ENCODE data around the gene ABCG2.

Gene ABCG2

DNA sequence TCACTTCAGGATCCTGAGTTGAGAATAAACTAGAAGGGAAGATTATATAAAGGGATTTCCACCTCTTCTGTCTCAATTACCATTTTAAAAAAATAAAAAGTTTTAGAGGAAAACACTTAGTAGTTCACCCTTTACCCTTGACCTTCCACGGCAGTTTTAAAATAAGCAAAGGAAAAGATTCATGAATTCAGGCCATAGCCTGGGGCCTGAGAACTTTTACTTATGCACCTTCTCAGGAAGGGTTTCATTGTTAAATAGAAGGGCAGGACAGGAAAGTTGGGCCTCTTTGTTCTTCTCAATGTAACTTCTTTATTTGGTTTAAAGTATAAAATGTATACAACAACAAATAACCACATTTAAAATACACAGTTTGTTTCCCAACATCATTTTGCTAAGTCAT, 96.1 kb downstream of the ABCG2 start (continued):
- TF ChIP-seq, protein P1, sequence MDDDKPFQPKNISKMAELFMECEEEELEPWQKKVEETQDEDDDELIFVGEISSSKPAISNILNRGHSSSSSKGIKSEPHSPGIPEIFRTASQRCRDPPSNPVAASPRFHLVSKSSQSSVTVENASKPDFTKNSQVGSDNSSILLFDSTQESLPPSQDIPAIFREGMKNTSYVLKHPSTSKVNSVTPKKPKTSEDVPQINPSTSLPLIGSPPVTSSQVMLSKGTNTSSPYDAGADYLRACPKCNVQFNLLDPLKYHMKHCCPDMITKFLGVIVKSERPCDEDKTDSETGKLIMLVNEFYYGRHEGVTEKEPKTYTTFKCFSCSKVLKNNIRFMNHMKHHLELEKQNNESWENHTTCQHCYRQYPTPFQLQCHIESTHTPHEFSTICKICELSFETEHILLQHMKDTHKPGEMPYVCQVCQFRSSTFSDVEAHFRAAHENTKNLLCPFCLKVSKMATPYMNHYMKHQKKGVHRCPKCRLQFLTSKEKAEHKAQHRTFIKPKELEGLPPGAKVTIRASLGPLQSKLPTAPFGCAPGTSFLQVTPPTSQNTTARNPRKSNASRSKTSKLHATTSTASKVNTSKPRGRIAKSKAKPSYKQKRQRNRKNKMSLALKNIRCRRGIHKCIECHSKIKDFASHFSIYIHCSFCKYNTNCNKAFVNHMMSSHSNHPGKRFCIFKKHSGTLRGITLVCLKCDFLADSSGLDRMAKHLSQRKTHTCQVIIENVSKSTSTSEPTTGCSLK (tag by site-specific recombination; IDR thresholded peaks at IDR 0.05) = no peak
- no peak for TF ChIP-seq ZNF585B (tag by site-specific recombination; IDR thresholded peaks at IDR 0.05)
- TF ChIP-seq SCRT2 (tag by site-specific recombination; IDR thresholded peaks at IDR 0.05) = no peak
- no peak for TF ChIP-seq MEIS1 (CRISPR knock-in tag; IDR thresholded peaks at IDR 0.05; ENCODE audit: borderline replicate concordance)
- TF ChIP-seq ZNF16 (tag by site-specific recombination; IDR thresholded peaks at IDR 0.05; ENCODE audit: low read depth) = no peak

DNA sequence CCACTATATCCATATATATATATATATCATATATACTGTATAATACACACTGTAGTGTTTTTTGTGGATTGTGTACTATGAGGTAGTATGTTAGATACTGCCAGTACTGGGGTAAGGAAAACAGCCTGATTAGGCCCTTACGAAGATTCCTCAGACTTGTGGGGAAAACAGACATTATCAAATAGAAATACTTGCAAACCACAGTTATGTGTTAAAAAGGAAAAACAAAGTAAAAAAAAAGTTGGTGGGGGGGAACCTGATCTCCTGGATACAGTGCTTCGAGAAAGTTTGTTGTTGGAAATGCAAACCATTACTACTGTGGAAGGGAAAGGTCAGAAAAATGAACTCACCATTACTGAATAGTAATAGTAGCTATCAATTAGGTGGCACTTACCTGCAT, 98.0 kb downstream of the ABCG2 start:
- Histone ChIP-seq H3K36me3 (ENCODE audit: control insufficient read depth in 2 of 2, insufficient read depth in 1 of 2, low read length in 2 of 2) (peaks cover 11 to 66% of the 10 kb centered on the region in 2 experiments; a peak in 2 of 3 replicates), H3K4me1 (ENCODE audit: control insufficient read depth, insufficient read depth, low read length) (no peaks in the 10 kb centered on the region), H3K9me3 (ENCODE audit: control insufficient read depth, insufficient read depth, low read depth, low read length) (no peaks in the 10 kb centered on the region), H3K4me3 (ENCODE audit: low read depth, low read length) (no peak overlapping the region), H3K27ac (ENCODE audit: extremely low read depth, low read depth, low read length) (no peak overlapping the region)
- TF ChIP-seq ZSCAN30 (tag by site-specific recombination; IDR thresholded peaks at IDR 0.05) (no peak), ZNF571 (tag by site-specific recombination; IDR thresholded peaks at IDR 0.05) (no peak), BCL11B (tag by site-specific recombination; IDR thresholded peaks at IDR 0.05; ENCODE audit: low read depth) (no peak), ZNF624 (tag by site-specific recombination; IDR thresholded peaks at IDR 0.05) (no peak), SCRT1 (tag by site-specific recombination; IDR thresholded peaks at IDR 0.05; ENCODE audit: borderline replicate concordance) (no peak), ZNF510 (tag by site-specific recombination; IDR thresholded peaks at IDR 0.05; ENCODE audit: insufficient replicate concordance) (no peak), ZIC2 (tag by site-specific recombination; IDR thresholded peaks at IDR 0.05) (no peak), EGR2 (tag by site-specific recombination; IDR thresholded peaks at IDR 0.05; ENCODE audit: low read depth) (no peak), HOXC10 (CRISPR knock-in tag; IDR thresholded peaks at IDR 0.05) (no peak), SP7 (tag by site-specific recombination; IDR thresholded peaks at IDR 0.05) (no peak), ZNF544 (tag by site-specific recombination; IDR thresholded peaks at IDR 0.05) (no peak)
- TF ChIP-seq, protein P2, sequence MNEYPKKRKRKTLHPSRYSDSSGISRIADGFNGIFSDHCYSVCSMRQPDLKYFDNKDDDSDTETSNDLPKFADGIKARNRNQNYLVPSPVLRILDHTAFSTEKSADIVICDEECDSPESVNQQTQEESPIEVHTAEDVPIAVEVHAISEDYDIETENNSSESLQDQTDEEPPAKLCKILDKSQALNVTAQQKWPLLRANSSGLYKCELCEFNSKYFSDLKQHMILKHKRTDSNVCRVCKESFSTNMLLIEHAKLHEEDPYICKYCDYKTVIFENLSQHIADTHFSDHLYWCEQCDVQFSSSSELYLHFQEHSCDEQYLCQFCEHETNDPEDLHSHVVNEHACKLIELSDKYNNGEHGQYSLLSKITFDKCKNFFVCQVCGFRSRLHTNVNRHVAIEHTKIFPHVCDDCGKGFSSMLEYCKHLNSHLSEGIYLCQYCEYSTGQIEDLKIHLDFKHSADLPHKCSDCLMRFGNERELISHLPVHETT (tag by site-specific recombination; IDR thresholded peaks at IDR 0.05) = no peak
- ChIA-PET CTCF (interaction anchor here (1.0 to 1.3 kb wide), 2 partner anchors 9 to 152 kb away, joined by 3 to 4 read pairs; no protein-coding TSS in a partner anchor), POLR2A (no interaction called here)

DNA sequence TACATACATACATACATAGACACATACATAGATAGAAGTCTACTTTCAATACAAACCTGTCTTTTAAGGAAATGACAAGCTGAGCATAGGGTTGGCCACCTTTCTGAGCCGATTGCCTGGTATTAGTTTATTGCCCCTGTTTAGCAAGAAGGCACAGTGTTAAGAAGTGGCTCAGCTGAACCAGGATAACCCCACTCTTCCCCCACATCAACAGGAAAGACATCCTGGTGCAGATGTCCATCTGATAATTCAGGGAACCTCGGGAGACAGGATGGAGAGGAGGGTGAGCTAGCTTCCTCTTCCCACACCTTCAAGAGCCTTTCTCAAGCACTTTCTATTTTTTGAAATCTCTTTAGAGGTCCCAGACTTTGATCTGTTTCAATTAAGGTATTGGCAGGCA, 98.7 kb downstream of the ABCG2 start:
- H3K27ac ChIP-seq (ENCODE audit: extremely low read depth, low read depth, low read length) = no peak overlapping the region
- peaks cover 14 to 64% of the 10 kb centered on the region in 2 experiments; a peak in 2 of 3 replicates for H3K36me3 ChIP-seq (ENCODE audit: control insufficient read depth in 2 of 2, insufficient read depth in 1 of 2, low read length in 2 of 2)
- no peaks in the 10 kb centered on the region for H3K4me1 ChIP-seq (ENCODE audit: control insufficient read depth, insufficient read depth, low read length)
- POLR2A ChIA-PET = no interaction called here
- H3K4me3 ChIP-seq (ENCODE audit: low read depth, low read length) = no peak overlapping the region
- no peaks in the 10 kb centered on the region for H3K9me3 ChIP-seq (ENCODE audit: control insufficient read depth, insufficient read depth, low read depth, low read length)
- CTCF ChIA-PET = interaction anchor here (0.7 to 1.3 kb wide), 2 partner anchors 152 kb away, joined by 4 read pairs; no protein-coding TSS in a partner anchor
- TF ChIP-seq, protein P3, sequence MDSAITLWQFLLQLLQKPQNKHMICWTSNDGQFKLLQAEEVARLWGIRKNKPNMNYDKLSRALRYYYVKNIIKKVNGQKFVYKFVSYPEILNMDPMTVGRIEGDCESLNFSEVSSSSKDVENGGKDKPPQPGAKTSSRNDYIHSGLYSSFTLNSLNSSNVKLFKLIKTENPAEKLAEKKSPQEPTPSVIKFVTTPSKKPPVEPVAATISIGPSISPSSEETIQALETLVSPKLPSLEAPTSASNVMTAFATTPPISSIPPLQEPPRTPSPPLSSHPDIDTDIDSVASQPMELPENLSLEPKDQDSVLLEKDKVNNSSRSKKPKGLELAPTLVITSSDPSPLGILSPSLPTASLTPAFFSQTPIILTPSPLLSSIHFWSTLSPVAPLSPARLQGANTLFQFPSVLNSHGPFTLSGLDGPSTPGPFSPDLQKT (IDR thresholded peaks at IDR 0.05; ENCODE audit: borderline replicate concordance, low read depth, low read length) = no peak
- TF ChIP-seq ZNF701 (tag by site-specific recombination; IDR thresholded peaks at IDR 0.05) (no peak), ZNF670 (tag by site-specific recombination; IDR thresholded peaks at IDR 0.05; ENCODE audit: low read depth) (no peak), ZNF311 (tag by site-specific recombination; IDR thresholded peaks at IDR 0.05; ENCODE audit: borderline replicate concordance) (no peak), ZNF610 (tag by site-specific recombination; IDR thresholded peaks at IDR 0.05; ENCODE audit: borderline replicate concordance) (no peak)
- TF ChIP-seq, protein P4, sequence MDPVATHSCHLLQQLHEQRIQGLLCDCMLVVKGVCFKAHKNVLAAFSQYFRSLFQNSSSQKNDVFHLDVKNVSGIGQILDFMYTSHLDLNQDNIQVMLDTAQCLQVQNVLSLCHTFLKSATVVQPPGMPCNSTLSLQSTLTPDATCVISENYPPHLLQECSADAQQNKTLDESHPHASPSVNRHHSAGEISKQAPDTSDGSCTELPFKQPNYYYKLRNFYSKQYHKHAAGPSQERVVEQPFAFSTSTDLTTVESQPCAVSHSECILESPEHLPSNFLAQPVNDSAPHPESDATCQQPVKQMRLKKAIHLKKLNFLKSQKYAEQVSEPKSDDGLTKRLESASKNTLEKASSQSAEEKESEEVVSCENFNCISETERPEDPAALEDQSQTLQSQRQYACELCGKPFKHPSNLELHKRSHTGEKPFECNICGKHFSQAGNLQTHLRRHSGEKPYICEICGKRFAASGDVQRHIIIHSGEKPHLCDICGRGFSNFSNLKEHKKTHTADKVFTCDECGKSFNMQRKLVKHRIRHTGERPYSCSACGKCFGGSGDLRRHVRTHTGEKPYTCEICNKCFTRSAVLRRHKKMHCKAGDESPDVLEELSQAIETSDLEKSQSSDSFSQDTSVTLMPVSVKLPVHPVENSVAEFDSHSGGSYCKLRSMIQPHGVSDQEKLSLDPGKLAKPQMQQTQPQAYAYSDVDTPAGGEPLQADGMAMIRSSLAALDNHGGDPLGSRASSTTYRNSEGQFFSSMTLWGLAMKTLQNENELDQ (tag by site-specific recombination; IDR thresholded peaks at IDR 0.05; ENCODE audit: low read depth) = no peak
- TF ChIP-seq, protein P5, sequence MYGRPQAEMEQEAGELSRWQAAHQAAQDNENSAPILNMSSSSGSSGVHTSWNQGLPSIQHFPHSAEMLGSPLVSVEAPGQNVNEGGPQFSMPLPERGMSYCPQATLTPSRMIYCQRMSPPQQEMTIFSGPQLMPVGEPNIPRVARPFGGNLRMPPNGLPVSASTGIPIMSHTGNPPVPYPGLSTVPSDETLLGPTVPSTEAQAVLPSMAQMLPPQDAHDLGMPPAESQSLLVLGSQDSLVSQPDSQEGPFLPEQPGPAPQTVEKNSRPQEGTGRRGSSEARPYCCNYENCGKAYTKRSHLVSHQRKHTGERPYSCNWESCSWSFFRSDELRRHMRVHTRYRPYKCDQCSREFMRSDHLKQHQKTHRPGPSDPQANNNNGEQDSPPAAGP (tag by site-specific recombination; IDR thresholded peaks at IDR 0.05) = no peak
- TF ChIP-seq, protein P6, sequence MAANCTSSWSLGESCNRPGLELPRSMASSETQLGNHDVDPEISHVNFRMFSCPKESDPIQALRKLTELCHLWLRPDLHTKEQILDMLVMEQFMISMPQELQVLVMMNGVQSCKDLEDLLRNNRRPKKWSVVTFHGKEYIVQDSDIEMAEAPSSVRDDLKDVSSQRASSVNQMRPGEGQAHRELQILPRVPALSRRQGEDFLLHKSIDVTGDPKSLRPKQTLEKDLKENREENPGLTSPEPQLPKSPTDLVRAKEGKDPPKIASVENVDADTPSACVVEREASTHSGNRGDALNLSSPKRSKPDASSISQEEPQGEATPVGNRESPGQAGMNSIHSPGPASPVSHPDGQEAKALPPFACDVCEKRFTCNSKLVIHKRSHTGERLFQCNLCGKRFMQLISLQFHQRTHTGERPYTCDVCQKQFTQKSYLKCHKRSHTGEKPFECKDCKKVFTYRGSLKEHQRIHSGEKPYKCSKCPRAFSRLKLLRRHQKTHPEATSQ (tag by site-specific recombination; IDR thresholded peaks at IDR 0.05) = no peak
